Muscle of leg (tissue), 11 donors: ENCODE measurements around the gene DAZAP2. TPM values are rescaled to one million over a fixed set of nuclear protein-coding genes. Genes with fewer than 3 reads are reported as not detected.
"Not testable (repeated sequence)": the region's sequence is repeated elsewhere in the genome, so short reads cannot be mapped to it uniquely, and the experiment has no call there.

Source experiments
- DNase-seq: peaks from one replicate; pipeline ENCODE4 v3.0.0; 2013
- H3K27ac ChIP-seq: one replicate; pipeline ENCODE4 v1.5.1; 2013; ENCODE audit warnings: mild to moderate bottlenecking, low read length, control low read depth
- H3K27me3 ChIP-seq: one replicate; pipeline ENCODE4 v1.6.1; 2013; ENCODE audit warnings: low read length; ENCODE audit not compliant: control insufficient read depth, insufficient read depth
- H3K36me3 ChIP-seq: one replicate; pipeline ENCODE4 v1.6.1; 2013; ENCODE audit warnings: low read length; ENCODE audit not compliant: control insufficient read depth, insufficient read depth
- H3K4me1 ChIP-seq: one replicate; pipeline ENCODE4 v1.6.1; 2013; ENCODE audit warnings: low read length; ENCODE audit not compliant: control insufficient read depth, insufficient read depth
- H3K4me3 ChIP-seq: one replicate; pipeline ENCODE4 v1.5.1; 2013; ENCODE audit warnings: low read length, control low read depth
- H3K9me3 ChIP-seq: replicated peaks from 2 replicates; pipeline ENCODE4 v1.6.1; 2013; ENCODE audit warnings: low read depth, low read length; ENCODE audit not compliant: control insufficient read depth
- WGBS: methylation state at CpG from one replicate; pipeline ENCODE4 v1.1.5; 2013; ENCODE audit warnings: missing lambda C conversion rate; ENCODE audit not compliant: insufficient coverage; 5-methylcytosine and 5-hydroxymethylcytosine counted together
- polyA plus RNA-seq, 8 donors: library from polyadenylated mRNA; unstranded; fragments of 120-200 nt; gene quantifications; one replicate each; pipeline versions ENCODE4 v1.2.1 to v1.2.3, GENCODE V29; 2013; ENCODE audit warnings: inconsistent platforms in 1 of 8, low replicate concordance in 1 of 8; ENCODE audit not compliant: insufficient read length in 8 of 8, insufficient read depth in 1 of 8
- total RNA-seq: library from RNA; stranded (reverse); fragments of 120-200 nt; gene quantifications from one replicate; pipeline ENCODE4 v1.2.4, GENCODE V29; 2013

Gene DAZAP2
- total and polyA plus RNA-seq, 9 donors = 46.1 to 101 (median 76.9) TPM

DNA sequence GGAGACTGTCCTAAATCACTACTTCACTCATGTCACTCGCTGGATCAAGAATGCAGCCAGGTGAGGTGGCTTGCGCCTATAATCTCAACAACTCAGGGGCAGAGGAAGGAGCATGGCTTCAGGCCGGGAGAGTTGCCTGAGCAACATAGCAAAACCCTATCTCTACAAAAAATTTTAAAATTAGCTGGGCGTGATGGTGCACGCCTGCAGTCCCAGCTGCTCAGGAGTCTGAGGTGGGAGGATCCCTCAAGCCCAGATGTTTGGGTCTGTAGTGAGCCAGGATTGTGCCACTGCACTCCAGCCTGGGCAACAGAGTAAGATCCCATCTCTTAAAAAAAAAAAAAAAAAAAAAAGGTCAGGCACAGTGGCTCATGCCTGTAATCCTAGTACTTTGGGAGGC, 25.7 kb downstream of the DAZAP2 start:
- Histone ChIP-seq H3K36me3 (no peaks in the 10 kb centered on the region), H3K27me3 (peaks cover 9% of the 10 kb centered on the region), H3K9me3 (no peaks in the 10 kb centered on the region), H3K27ac (no peak overlapping the region), H3K4me3 (no peak overlapping the region), H3K4me1 (no peaks in the 10 kb centered on the region)
- DNase-seq = no peak
- WGBS = no CpG with 5 or more reads among the region's 5 CpGs

DNA sequence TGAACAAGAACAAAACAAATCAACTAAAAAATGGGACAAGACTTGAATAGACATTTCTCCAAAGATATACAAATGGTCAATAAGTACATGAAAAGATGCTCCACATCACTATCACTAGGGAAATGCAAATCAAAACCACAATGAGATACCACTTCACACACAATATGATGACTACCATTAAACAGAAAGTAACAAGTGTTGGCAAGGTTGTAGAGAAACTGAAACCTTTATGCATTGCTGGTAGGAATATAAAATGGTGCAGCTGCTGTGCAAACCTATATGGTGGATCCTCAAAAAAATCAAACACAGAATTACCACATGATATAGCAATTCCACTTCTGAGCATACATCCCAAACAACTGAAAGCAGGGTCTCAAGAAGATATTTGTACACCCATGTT, 26.4 kb downstream of the DAZAP2 start:
- Histone ChIP-seq H3K4me3 (no peak overlapping the region), H3K27me3 (peaks cover 12% of the 10 kb centered on the region), H3K27ac (no peak overlapping the region), H3K36me3 (no peaks in the 10 kb centered on the region), H3K4me1 (no peaks in the 10 kb centered on the region), H3K9me3 (no peaks in the 10 kb centered on the region)
- no peak for DNase-seq

DNA sequence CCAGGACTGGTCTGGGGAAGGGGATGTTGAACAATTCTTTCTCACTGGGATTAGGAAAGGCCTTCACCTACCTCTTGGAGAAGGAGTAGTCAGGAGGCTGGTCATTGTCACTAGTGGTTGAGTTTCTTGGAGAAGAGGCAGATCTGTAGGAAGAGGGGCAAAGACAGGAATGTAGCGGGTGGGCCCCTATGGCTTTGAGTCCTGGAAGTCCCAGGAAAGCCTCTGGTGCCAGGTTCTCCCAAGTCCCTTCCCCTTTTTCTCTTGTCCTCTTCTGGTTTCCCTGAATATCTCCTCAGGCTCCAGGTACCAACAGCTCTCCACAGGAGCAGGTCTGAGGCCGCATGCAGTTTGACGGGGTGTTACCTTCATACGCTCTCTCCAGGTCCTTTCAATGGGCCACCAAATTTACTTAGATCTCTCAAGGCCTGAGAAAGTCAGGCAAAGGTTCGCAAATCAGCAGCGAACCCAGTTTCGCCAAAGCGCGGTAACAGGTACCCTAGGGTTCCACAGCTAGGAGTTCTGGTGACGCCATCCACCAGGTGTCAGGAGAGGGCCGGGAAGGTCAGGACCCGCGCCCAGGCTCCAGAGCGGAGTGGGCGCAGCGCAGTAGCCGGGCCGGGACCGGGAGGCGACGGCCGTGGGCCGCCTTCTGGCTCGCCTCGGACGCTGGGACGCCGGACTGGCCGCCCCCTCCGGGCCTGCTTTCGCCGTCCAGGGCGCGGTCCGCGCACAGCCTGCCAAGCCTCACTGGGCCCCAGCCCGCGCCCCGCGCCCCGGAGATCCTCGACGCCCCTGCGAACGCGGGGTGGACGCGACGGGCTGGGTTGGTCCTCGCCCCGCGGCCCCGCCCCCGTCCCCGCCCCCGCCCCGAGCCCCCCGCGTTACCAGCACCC, 30.8 kb downstream of the DAZAP2 start:
- H3K4me1 ChIP-seq = peaks cover 3% of the 10 kb centered on the region
- no peaks in the 10 kb centered on the region for H3K9me3 ChIP-seq
- H3K27me3 ChIP-seq = peaks cover 25% of the 10 kb centered on the region
- H3K36me3 ChIP-seq = no peaks in the 10 kb centered on the region
- H3K4me3 ChIP-seq = peak overlapping the region; percentile 14
- no peak overlapping the region for H3K27ac ChIP-seq
- WGBS = 7% methylated on average over 57 of the region's 59 CpGs
- peak; percentile 37 for DNase-seq

DNA sequence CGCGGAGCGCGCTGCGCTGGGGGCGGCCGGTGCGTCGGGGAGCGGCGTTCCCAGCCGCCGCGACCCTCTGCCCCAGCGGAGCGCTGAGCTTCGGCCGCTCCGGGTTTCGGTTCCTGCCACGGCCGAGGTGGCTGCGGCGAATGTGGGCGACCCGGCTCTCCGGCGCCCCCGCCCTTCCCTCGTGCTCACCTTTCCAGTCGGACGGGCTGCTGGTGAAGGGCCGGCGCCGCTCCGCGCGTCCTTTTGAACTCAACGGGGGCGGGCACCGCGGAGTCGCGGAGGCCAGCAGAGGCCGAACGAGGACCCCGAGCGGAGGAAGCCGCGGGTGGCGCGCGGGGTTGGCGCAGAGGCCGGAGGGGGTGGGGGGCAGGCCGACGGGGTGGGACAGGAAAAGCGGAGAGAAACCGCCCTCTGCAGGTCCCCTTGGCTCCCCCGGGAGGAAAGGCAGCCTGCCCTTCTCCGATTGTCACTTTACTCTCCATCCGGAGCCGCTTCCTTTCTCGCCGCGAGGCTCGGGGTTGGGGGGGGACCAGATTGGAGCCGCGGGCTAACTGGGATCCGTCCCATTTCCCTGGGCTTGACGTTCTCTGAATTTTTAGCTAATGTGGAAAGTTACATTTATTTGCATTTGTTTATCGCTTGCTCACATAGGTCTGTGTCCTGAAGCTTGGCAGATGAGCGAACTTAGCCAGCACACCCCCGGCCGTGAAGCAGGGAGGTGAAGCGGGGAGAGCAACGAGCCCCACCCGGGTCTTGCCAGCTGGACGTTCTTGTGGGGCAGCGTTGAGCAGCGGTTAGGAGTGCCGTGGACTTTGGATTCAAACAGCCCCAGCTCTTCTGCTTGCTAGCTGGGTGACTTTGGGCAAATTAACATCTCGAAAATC, 31.7 kb downstream of the DAZAP2 start, which contains the start of gene SMAGP:
TSS of gene SMAGP (minus strand) at position 349 of the 884 bp plus-strand sequence. CDS start 1,137 bp downstream, outside the sequence.
- Histone ChIP-seq H3K27me3 (peaks cover 25% of the 10 kb centered on the region), H3K9me3 (no peaks in the 10 kb centered on the region), H3K36me3 (no peaks in the 10 kb centered on the region), H3K27ac (peak within 1 kb of the TSS; percentile 17), H3K4me1 (peaks cover 3% of the 10 kb centered on the region), H3K4me3 (peak within 1 kb of the TSS; percentile 54)
- DNase-seq = peak; percentile 45
- under 1% methylated on average over 62 of the region's 83 CpGs for WGBS

DNA sequence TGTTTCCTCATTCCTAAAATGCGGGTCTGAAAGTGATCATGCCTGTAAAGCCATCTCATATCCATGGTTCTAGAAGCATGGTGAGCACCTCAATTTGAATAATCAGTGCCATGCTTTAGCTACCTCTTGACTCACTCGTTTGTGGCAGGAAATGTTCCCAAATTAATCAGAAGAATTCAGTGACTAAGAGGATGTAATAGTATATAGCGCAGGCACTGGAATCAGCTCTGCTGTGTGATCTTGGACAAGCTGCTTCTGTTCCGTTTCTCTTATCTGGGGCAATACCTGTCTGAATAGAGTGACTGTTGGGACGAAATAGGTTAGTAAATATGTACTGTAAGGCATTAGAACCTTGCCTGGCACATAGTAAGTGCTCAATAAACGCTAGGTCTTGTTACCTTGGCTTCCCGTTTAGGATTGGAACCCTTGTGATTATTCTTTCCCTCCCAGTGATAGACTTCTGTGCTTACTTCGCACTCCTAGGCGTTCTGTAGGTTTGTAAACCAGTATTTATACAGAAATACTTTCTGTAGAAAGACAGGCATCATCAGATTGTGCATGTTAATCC, 32.4 kb downstream of the DAZAP2 start:
- 51% methylated on average over 3 of the region's 9 CpGs for whole genome bisulfite sequencing
- Histone ChIP-seq H3K4me1 (peaks cover 3% of the 10 kb centered on the region), H3K36me3 (no peaks in the 10 kb centered on the region), H3K27ac (no peak overlapping the region), H3K4me3 (no peak overlapping the region), H3K9me3 (no peaks in the 10 kb centered on the region), H3K27me3 (peaks cover 25% of the 10 kb centered on the region)
- no peak for DNase-seq

DNA sequence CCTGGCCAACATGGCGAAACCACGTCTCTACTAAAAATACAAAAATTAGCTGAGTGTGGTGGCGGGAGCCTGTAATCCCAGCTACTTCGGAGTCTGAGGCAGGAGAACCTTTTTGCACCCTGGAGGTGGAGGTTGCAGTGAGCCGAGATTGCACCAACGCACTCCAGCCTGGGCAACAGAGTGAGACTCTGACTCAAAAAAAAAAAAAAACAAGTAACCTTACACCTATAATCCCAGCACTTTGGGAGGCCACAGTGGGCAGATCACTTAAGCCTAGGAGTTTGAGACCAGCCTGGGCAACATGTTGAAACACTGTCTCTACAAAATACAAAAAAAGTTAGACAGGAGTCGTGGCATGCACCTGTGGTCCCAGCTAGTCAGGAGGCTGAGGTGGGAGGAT, 34.2 kb downstream of the DAZAP2 start:
- 100% methylated on average over 2 of the region's 7 CpGs for whole genome bisulfite sequencing
- not testable (repeated sequence) for DNase-seq, H3K4me3 ChIP-seq, H3K27ac ChIP-seq, H3K4me1 ChIP-seq, H3K36me3 ChIP-seq, H3K9me3 ChIP-seq
- peaks cover 21% of the 10 kb centered on the region for H3K27me3 ChIP-seq

DNA sequence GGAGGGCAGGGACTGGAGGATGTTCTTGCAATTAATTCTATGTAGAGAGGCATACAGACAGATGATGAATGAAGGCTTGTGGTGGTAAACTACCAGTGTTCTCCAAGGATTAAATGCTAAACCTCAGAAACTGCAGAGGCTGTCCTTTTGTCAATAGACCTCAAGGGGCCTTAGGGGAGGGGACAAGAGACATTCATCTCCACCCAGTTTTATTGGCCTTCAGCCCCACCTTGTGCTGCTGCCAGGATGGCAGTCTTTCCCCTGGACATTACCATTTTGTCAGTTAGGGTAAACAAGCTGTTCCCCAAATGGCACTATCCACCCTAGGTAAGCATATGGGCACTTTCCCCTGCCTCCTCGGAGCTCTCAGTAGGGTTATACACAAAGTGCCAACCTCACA, 36.5 kb downstream of the DAZAP2 start:
- Histone ChIP-seq H3K9me3 (no peaks in the 10 kb centered on the region), H3K36me3 (no peaks in the 10 kb centered on the region), H3K27me3 (peaks cover 13% of the 10 kb centered on the region), H3K4me1 (peaks cover 3% of the 10 kb centered on the region), H3K4me3 (no peak overlapping the region), H3K27ac (no peak overlapping the region)
- no peak for DNase-seq
- no CpG with 5 or more reads among the region's 1 CpG for WGBS

DNA sequence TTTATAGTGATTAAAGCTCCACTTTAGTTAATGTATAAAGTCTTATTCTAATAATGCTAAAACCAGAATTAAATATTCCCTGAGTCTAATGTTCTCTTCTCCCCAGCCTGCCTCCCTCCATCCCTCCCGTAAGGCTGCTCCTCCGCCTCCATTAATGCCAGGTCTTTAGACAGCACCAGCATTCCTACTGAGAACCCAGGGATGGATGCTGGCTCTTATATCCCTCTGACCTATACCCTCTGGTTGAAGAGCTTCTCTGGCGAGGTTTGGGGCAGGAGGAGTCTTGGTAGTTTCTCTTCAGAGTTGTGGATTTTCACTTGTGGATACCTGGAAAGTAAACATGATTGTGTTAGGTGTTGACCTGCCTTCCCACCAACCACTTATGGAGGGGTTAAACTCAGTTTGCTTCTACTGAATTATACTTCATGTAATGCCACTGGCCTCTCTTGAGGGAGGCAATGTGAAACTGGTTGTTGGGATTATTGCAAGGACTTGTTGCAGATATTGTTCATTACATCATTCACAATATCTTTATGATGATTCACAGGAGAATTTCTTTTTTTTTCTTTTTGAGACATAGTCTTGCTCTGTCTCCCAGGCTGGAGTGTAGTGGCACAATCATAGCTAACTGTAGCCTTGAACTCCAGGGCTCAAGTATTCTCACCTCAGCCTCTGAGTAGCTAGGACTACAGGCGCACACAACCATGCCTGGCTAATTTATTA, 42.7 kb downstream of the DAZAP2 start:
- Histone ChIP-seq H3K27ac (no peak overlapping the region), H3K9me3 (no peaks in the 10 kb centered on the region), H3K4me3 (no peak overlapping the region), H3K27me3 (no peaks in the 10 kb centered on the region), H3K36me3 (no peaks in the 10 kb centered on the region), H3K4me1 (no peaks in the 10 kb centered on the region)
- WGBS = no CpG with 5 or more reads among the region's 4 CpGs
- DNase-seq = no peak

DNA sequence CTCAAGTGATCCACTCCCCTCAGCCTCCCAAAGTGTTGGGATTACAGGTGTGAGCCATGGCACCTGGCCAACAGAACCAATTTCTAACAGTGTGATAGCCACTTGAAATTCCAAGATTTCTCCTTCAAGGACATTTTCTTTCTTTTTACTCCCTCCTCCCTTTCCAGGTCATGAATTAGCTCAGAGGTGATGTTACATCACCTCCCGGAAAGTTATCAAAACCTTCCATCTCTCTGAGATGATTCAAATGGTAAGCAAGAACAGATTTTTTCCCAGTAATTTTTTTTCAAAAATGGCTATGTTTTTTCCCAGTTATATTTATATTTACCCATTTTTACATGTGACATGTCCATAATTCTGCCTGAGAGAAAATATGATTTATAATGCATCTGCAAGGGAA, 47.2 kb downstream of the DAZAP2 start:
- Histone ChIP-seq H3K36me3 (no peaks in the 10 kb centered on the region), H3K9me3 (no peaks in the 10 kb centered on the region), H3K4me1 (no peaks in the 10 kb centered on the region), H3K27me3 (no peaks in the 10 kb centered on the region), H3K27ac (no peak overlapping the region), H3K4me3 (no peak overlapping the region)
- DNase-seq = no peak
- WGBS = no CpG with 5 or more reads among the region's 1 CpG
